Mammary epithelial cell (primary cell): ENCODE results near the gene PPP1R9A.

Experiments used
- CTCF ChIP-seq, 2 donors: IDR thresholded peaks in 1 of 2; conservative IDR thresholded peaks in 1 of 2; 2 replicates each; pipeline ENCODE4 v1.5.1; 2011 to 2012; ENCODE audit warnings: inconsistent platforms in 2 of 2, low read length in 2 of 2, mild to moderate bottlenecking in 2 of 2, control low read depth in 1 of 2, low read depth in 1 of 2; ENCODE audit not compliant: insufficient read depth in 1 of 2; ENCODE audit errors: extremely low read depth in 1 of 2
- EZH2 ChIP-seq: IDR thresholded peaks from 2 replicates; pipeline ENCODE4 v1.6.1; 2012; ENCODE audit warnings: low read length, inconsistent platforms, borderline replicate concordance

GRCh38 chr7:95253986-95254385 is 346.6 kb downstream of the PPP1R9A start:
- TF ChIP-seq CTCF (conservative IDR thresholded peaks at IDR 0.05 in 1 of 2, IDR thresholded peaks at IDR 0.05 in 1 of 2; ENCODE audit: extremely low read depth in 1 of 2, insufficient read depth in 1 of 2, low read depth in 1 of 2, low read length in 2 of 2) (no peak), EZH2 (no peak)
